Tibial nerve (tissue), 4 donors: ENCODE measurements around the gene LNX2.

Experiments
- CTCF ChIP-seq, 5 experiments: fragments of 200-600 bp in 3 of 5; fragments of 450-650 bp in 2 of 5; sonication (generic) in 3 of 5; IDR thresholded peaks; one replicate each; pipeline ENCODE4 v1.5.1; 2016 to 2019; ENCODE audit warnings: antibody characterized with exemption in 5 of 5, mild to moderate bottlenecking in 3 of 5, moderate library complexity in 2 of 5
- EP300 ChIP-seq, 2 donors: sonication (generic); formaldehyde crosslinking; IDR thresholded peaks; one replicate each; pipeline ENCODE4 v1.6.1; 2017; ENCODE audit warnings: antibody characterized with exemption in 2 of 2, mild to moderate bottlenecking in 1 of 2
- POLR2A ChIP-seq, 2 donors: fragments of 450-650 bp; IDR thresholded peaks; one replicate each; pipeline ENCODE4 v1.6.1; 2017; ENCODE audit warnings: antibody characterized with exemption in 2 of 2, mild to moderate bottlenecking in 2 of 2, moderate library complexity in 2 of 2

GRCh38 chr13:27599845-27600553 lies 20.3 kb downstream of the LNX2 start:
- TF ChIP-seq CTCF (IDR thresholded peaks at IDR 0.05), result no peak
- no peak for TF ChIP-seq EP300 (IDR thresholded peaks at IDR 0.05)
- no peak for TF ChIP-seq POLR2A (IDR thresholded peaks at IDR 0.05)
